Smooth muscle cell of the brain vasculature (primary cell): ENCODE data around the gene FAT4.

Experiments
- DNase-seq: peaks from one replicate; pipeline ENCODE4 v3.0.0-alpha.2; 2012; ENCODE audit warnings: low read depth, low spot score

FAT4 gene, protein sequence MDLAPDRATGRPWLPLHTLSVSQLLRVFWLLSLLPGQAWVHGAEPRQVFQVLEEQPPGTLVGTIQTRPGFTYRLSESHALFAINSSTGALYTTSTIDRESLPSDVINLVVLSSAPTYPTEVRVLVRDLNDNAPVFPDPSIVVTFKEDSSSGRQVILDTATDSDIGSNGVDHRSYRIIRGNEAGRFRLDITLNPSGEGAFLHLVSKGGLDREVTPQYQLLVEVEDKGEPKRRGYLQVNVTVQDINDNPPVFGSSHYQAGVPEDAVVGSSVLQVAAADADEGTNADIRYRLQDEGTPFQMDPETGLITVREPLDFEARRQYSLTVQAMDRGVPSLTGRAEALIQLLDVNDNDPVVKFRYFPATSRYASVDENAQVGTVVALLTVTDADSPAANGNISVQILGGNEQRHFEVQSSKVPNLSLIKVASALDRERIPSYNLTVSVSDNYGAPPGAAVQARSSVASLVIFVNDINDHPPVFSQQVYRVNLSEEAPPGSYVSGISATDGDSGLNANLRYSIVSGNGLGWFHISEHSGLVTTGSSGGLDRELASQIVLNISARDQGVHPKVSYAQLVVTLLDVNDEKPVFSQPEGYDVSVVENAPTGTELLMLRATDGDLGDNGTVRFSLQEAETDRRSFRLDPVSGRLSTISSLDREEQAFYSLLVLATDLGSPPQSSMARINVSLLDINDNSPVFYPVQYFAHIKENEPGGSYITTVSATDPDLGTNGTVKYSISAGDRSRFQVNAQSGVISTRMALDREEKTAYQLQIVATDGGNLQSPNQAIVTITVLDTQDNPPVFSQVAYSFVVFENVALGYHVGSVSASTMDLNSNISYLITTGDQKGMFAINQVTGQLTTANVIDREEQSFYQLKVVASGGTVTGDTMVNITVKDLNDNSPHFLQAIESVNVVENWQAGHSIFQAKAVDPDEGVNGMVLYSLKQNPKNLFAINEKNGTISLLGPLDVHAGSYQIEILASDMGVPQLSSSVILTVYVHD (N-terminal part only)

GRCh38 chr4:125314676-125315575 is at the start of gene FAT4:
Gene FAT4 (plus strand): TSS chr4:125314955. CDS start chr4:125316412, 1,457 bp downstream.
- peak; percentile 96 for DNase-seq

- no peak for DNase-seq
Measured at GRCh38 chr4:125265846-125266245, 48.9 kb upstream of the FAT4 start.

DNA sequence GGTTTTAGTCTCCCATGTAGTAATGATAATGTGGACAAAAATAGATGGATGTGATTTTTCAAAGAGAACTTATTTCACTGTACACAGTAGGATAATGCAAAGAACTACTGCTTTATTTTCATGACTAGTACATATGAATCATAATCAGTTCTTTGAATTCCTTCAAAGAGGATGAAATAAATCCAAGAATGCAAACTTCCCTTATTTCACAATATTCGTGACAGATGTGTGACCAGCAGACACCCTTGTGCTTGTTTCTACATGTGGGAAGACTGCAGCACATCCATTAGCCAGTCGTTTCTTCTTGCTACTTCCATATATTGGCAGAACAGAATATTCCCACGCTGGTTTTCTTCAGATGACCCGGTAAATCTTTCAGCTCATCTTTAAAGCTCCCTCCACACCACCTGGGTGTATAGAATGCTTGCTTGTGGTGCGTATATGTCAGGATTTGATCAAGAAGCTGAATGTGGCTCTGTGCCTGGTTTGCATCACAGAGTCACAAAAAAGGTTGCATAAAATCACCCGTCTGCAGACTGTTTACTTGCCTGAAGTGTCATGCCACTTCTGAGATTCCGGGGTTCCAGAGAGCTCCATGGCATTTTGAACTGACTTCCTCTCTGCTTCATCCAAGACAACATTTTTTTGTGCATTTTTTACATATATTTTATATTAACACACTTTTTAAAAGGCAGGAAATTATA is 47.7 kb upstream of the FAT4 start:
- DNase-seq = no peak

DNA sequence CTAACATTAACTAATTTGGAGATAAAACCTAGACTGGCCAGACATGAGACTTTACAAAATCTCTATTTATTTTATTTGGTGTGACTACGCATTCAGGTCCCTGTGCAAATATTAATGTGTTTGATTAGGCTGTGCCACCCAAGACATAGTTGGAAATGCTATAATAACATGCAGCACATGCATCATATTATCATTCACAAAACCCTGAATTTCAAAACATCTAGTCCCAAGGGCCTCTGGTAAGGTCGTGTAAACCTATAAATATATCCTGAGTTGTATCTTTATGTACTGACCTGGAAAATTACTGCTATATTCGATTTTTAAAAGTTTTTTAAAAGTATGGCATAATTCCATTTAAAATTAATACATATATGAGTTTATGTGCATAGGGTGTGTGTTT is 47.1 kb upstream of the FAT4 start:
- DNase-seq = no peak

GRCh38 chr4:125268068-125268755 is 46.5 kb upstream of the FAT4 start:
- no peak for DNase-seq

DNA sequence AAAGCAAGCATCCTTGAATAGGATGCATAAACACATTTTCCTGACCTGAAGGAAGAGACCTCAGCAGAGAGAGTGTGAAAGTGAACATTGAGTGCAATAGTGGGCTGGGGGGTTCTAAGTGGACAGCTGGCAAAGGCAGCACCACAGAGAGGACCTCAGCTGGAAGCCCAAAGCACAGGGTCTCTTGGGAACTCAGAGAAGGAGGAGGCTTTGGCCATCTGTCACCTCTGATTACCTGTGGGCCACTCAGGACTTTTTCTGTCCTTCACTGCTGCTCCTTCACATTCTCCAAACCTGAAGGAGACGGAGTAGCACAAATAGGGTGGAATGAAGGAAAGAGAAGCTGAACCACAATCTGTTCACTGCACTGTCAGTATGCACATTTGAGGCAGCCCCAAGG is 37.9 kb upstream of the FAT4 start:
- DNase-seq = no peak

- no peak for DNase-seq
Measured at GRCh38 chr4:125277790-125278189, 37.0 kb upstream of the FAT4 start.

- DNase-seq = no peak
Measured at GRCh38 chr4:125280892-125281403, 33.8 kb upstream of the FAT4 start.

GRCh38 chr4:125283707-125284279 is 31.0 kb upstream of the FAT4 start:
- no peak for DNase-seq

- DNase-seq = no peak
Measured at GRCh38 chr4:125297116-125297515, 17.6 kb upstream of the FAT4 start.

GRCh38 chr4:125303058-125303457 is 11.7 kb upstream of the FAT4 start:
- DNase-seq = no peak

- DNase-seq = no peak
Measured at GRCh38 chr4:125303821-125304220, 10.9 kb upstream of the FAT4 start.

GRCh38 chr4:125306112-125306511 is 8.6 kb upstream of the FAT4 start:
- DNase-seq = no peak

- DNase-seq = no peak
Measured at GRCh38 chr4:125306533-125306932, 8.2 kb upstream of the FAT4 start.

DNA sequence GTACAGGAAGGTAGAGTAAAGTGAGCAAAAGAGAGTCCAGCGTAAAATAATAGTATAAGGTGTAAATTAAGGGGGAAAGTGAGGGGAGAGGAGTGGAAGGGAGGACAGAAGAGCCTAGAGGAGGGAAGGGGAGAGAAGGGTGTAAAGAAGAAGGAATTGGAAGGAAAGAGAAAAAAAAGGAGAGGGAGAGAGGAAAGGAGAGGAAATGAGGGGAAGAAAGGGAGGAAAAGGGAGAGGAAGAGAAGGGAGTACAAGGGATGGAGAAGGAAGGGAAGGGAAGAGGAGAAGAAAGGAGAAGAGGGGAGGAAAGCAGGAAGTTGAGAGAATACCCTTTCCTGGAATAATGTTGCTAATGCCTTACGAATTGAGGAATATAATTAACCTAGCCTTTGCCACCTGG is 3.3 kb upstream of the FAT4 start:
- DNase-seq = no peak

GRCh38 chr4:125313497-125313896 is 1.3 kb upstream of the FAT4 start:
- peak; percentile 91 for DNase-seq

DNA sequence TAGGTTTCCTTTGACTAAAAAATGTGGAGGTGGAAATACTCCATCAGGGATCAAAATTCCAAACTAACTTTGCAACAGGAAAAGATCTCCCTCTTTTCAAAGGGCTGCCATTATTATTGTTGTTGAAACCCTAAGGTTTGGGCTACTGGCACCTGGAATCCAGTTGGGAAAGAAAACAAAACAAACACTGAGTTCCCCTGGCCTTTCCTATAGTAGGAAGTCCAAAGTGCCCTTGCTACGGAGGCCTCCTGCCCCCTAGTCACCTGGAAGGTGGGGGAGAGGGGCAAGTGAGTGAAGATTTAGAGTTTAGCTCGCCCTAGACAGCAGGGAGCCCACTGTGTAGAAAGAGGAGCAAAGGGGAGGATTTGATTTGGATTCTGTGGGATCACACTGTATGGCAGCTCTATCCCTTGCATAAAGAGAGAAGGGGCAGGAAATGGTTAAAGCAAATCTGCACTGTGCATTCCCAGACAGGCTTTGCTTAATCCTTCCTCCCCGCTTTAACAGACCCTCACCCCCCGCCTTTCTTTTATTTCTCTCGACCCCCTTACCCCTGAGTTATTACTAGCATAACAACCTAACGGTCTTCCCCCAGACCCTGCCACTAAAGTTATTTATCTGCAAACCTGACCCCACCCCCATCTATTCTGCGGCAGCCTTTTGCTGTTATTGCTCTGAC is 627 bp upstream of the FAT4 start:
- no peak for DNase-seq

DNA sequence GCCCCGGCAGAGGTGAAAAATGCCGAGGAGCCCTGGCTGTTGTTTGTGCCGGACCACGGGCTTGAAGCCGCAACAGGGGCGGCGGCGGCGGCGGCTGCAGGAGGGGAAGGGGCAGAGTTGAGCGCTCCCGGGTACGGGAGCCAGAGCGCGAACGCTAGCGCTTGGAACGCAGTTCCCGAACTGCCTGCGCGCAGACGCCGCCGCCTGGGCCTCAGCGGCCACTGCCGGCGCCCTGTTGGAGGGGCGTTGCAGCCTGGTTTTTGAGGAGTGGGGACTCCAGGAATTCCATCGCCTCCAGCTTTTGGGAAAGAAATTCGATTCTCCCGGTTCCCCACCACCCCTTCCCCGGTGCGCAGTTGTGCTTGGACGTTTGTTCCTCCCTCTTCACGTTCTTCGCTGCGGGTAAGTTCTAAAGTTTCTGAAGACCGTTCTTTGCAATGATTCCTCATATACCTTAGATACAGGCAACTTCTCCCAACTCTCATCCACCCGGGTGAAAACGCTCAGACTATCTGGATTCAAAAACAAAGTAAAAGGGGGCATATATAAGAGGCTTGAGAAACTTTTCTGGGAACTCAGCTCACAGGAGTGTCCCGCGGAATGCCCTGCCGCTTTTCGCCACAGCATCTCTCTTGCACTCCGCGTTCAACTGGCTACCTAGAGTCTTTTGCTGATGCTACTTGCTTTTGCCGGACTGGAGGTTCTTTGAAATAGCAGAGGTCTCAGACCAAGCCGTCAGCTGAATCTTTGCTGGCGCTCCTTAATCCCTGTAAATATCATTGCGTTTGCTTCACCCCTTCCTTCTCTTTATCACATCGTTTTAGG is 1.0 kb downstream of the FAT4 start:
- no peak for DNase-seq
